Astrocyte (in vitro differentiated cells and primary cell): ENCODE results near the gene ESAM.

ENCODE experiments used
- EZH2 ChIP-seq: IDR thresholded peaks from 2 replicates; pipeline ENCODE4 v1.6.1; 2012; ENCODE audit warnings: mild to moderate bottlenecking, low read length, inconsistent platforms; ENCODE audit not compliant: insufficient read depth
- TF ChIP-seq, protein P1 (sequence below): IDR thresholded peaks from 2 replicates; pipeline ENCODE4 v1.5.1; 2011; ENCODE audit warnings: low read depth, mild to moderate bottlenecking, inconsistent platforms, low read length, moderate library complexity; ENCODE audit not compliant: insufficient read depth

DNA sequence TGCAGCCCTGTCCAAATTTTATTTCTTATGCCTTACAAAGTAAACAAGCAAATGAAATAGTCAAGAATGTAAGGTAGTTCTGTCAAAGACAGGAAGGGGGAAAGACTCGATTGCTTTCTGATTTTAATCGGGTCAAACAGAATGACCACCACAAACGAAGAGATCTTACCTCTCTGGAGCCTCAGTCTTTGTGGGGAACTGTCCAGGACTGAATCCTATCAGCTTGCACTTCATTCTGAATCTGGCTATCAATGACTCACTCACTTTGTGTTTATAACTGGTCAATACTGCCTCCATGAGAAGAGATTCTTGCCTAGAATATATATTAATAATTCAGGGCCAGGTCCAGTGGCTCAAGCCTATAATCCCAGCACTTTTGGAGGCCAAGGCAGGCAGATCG, 20.9 kb upstream of the ESAM start:
- TF ChIP-seq, protein P1, sequence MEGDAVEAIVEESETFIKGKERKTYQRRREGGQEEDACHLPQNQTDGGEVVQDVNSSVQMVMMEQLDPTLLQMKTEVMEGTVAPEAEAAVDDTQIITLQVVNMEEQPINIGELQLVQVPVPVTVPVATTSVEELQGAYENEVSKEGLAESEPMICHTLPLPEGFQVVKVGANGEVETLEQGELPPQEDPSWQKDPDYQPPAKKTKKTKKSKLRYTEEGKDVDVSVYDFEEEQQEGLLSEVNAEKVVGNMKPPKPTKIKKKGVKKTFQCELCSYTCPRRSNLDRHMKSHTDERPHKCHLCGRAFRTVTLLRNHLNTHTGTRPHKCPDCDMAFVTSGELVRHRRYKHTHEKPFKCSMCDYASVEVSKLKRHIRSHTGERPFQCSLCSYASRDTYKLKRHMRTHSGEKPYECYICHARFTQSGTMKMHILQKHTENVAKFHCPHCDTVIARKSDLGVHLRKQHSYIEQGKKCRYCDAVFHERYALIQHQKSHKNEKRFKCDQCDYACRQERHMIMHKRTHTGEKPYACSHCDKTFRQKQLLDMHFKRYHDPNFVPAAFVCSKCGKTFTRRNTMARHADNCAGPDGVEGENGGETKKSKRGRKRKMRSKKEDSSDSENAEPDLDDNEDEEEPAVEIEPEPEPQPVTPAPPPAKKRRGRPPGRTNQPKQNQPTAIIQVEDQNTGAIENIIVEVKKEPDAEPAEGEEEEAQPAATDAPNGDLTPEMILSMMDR: no peak
- no peak for TF ChIP-seq EZH2
